Body of pancreas (tissue), 4 donors: ENCODE data around the gene DAPK1.

ENCODE experiments used
- POLR2A ChIP-seq, 3 donors: fragments of 450-650 bp; IDR thresholded peaks; one replicate each; pipeline ENCODE4 v1.6.1; 2016; ENCODE audit warnings: antibody characterized with exemption in 3 of 3, mild to moderate bottlenecking in 2 of 3
- TF ChIP-seq, protein P1 (sequence below), 7 experiments: fragments of 450-650 bp in 4 of 7; fragments of 200-600 bp in 3 of 7; sonication (generic) in 3 of 7; IDR thresholded peaks; one replicate each; pipeline ENCODE4 v1.5.1; 2016 to 2019; ENCODE audit warnings: antibody characterized with exemption in 7 of 7

DNA sequence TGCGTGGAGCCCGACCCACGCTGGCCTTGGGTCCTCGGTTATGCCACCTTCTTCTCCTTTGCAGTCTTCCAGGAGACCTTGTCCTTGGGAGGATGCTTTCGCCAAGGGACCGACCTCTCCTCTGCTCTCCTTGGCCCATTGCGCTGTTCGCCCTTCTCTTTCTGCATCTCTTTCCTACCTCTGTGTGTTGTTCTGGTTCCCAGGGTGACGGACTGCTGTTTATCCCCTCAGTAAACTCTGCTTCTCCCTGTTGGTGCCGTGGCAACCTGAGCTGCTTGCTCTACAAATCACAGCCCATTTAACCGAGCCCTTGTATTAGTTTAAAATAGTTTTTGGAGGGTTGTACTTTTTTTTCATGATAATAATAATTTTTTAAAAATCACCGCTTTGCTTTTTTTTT is 97.9 kb downstream of the DAPK1 start:
- TF ChIP-seq, protein P1, sequence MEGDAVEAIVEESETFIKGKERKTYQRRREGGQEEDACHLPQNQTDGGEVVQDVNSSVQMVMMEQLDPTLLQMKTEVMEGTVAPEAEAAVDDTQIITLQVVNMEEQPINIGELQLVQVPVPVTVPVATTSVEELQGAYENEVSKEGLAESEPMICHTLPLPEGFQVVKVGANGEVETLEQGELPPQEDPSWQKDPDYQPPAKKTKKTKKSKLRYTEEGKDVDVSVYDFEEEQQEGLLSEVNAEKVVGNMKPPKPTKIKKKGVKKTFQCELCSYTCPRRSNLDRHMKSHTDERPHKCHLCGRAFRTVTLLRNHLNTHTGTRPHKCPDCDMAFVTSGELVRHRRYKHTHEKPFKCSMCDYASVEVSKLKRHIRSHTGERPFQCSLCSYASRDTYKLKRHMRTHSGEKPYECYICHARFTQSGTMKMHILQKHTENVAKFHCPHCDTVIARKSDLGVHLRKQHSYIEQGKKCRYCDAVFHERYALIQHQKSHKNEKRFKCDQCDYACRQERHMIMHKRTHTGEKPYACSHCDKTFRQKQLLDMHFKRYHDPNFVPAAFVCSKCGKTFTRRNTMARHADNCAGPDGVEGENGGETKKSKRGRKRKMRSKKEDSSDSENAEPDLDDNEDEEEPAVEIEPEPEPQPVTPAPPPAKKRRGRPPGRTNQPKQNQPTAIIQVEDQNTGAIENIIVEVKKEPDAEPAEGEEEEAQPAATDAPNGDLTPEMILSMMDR (IDR thresholded peaks at IDR 0.05) = no peak
- no peak for TF ChIP-seq POLR2A (IDR thresholded peaks at IDR 0.05)
